Measurements from ENCODE around the gene NUDT4. TPM values are rescaled to one million over a fixed set of nuclear protein-coding genes. Genes with fewer than 3 reads are reported as not detected.

The NUDT4 gene
- total and polyA plus RNA-seq, 2 donors (not counting 3 experiments of a cell fraction or from before 2014, with no cell fraction given) = 76.0 to 161 TPM

DNA sequence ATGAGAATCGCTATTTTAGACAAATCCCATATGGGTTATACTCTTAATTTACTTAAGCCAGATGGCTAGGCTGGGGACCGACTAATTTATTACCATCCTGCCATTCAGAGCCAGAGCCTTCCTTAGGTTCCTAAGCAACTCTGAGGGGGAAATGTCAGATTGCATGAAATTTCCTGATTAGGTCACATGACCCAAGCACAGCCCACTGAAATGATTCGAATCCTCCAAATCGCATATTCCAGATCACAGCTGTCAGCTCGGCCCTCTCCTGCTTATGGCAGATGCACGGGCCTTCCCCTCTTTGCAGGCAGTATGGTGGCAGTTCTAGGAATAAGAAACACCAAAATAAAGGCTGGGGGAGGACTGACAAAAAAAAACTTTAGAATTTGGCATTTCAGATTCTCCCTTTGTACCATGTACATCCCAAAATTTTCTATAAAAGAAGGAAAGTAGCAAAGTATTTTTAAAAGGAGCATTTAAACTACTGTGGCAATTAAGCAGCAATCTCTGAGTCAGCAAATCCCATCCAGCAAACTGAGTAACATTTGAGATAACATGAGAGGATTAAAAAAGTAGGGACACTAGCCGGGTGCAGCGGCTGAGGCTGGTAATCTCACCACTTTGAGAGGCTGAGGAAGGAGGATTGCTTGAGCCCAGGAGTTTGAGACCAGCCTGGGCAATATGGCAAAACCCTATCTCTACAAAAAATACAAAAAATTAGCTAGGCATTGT lies 30.5 kb upstream of the NUDT4 start:
- Histone ChIP-seq H3K27ac (ENCODE audit: insufficient read depth, low read depth, low read length) (no peak overlapping the region), H3K79me2 (ENCODE audit: control insufficient read depth, insufficient read depth, low read length) (no peaks in the 10 kb centered on the region), H2AFZ (ENCODE audit: low read depth, low read length) (no peak overlapping the region), H3K36me3 (ENCODE audit: control insufficient read depth in 2 of 2, extremely low read depth in 1 of 2, insufficient read depth in 2 of 2, low read length in 2 of 2) (no peaks in the 10 kb centered on the region), H3K9me3 (replicated peaks; ENCODE audit: control insufficient read depth, insufficient read depth, low read length) (no peaks in the 10 kb centered on the region), H3K4me3 (replicated peaks in 1 of 3; ENCODE audit: insufficient read depth in 1 of 3, low read depth in 1 of 3, low read length in 3 of 3) (no peak overlapping the region), H3K27me3 (ENCODE audit: control insufficient read depth in 2 of 2, insufficient read depth in 2 of 2, low read length in 2 of 2) (no peaks in the 10 kb centered on the region), H3K4me1 (ENCODE audit: control insufficient read depth, extremely low read depth, insufficient read depth, low read length) (peaks cover 4% of the 10 kb centered on the region), H3K9ac (replicated peaks; ENCODE audit: extremely low read depth, insufficient read depth, low read length) (no peak overlapping the region), H3K4me2 (ENCODE audit: insufficient read depth, low read length) (no peak overlapping the region), H4K20me1 (replicated peaks; ENCODE audit: control insufficient read depth, extremely low read depth, insufficient read depth, low read length) (no peaks in the 10 kb centered on the region), H3K9me1 (replicated peaks; ENCODE audit: control insufficient read depth, extremely low read depth, insufficient read depth, low read length) (no peaks in the 10 kb centered on the region)
- dilution Hi-C loops (cut with MboI; ENCODE audit: extremely low pct_ligation_motif_present, low sequenced_read_pairs) = no loop called here
- intact Hi-C loops (cut with micrococcal nuclease) = no loop called here
- no peak for FAIRE-seq
- CTCF ChIA-PET = interaction anchor here (1.0 kb wide), 1 partner anchor 11 kb away, joined by 3 read pairs; no protein-coding TSS in a partner anchor
- POLR2A ChIA-PET = interaction anchor here (0.6 to 0.7 kb wide), 2 partner anchors 23 to 98 kb away, joined by 3 read pairs; no protein-coding TSS in a partner anchor
- no TSS peak for BruUV-seq (replicated peaks)
- DNase-seq (ENCODE audit: low read depth, low spot score) = peak; percentile 55
- TF ChIP-seq, protein P1, sequence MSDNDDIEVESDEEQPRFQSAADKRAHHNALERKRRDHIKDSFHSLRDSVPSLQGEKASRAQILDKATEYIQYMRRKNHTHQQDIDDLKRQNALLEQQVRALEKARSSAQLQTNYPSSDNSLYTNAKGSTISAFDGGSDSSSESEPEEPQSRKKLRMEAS (IDR thresholded peaks at IDR 0.05; ENCODE audit: insufficient read depth, insufficient read length) = no peak
- TF ChIP-seq GATA2 (IDR thresholded peaks at IDR 0.05; ENCODE audit: insufficient read depth, insufficient read length, low read depth, low read length) (no peak), FOS (IDR thresholded peaks at IDR 0.05; ENCODE audit: borderline replicate concordance, insufficient read depth, low read length) (no peak), JUN (IDR thresholded peaks at IDR 0.05; ENCODE audit: borderline replicate concordance, insufficient read depth, insufficient read length, low read depth) (no peak), MYC (IDR thresholded peaks at IDR 0.05; ENCODE audit: low read depth, low read length) (no peak), POLR2AphosphoS5 (IDR thresholded peaks at IDR 0.05; ENCODE audit: insufficient read depth, low read depth, low read length) (no peak), POLR2A (IDR thresholded peaks at IDR 0.05; ENCODE audit: low read depth, low read length) (no peak), EZH2 (IDR thresholded peaks at IDR 0.05; ENCODE audit: borderline replicate concordance, low read depth, low read length, severe bottlenecking) (no peak)
- TF ChIP-seq, protein P2, sequence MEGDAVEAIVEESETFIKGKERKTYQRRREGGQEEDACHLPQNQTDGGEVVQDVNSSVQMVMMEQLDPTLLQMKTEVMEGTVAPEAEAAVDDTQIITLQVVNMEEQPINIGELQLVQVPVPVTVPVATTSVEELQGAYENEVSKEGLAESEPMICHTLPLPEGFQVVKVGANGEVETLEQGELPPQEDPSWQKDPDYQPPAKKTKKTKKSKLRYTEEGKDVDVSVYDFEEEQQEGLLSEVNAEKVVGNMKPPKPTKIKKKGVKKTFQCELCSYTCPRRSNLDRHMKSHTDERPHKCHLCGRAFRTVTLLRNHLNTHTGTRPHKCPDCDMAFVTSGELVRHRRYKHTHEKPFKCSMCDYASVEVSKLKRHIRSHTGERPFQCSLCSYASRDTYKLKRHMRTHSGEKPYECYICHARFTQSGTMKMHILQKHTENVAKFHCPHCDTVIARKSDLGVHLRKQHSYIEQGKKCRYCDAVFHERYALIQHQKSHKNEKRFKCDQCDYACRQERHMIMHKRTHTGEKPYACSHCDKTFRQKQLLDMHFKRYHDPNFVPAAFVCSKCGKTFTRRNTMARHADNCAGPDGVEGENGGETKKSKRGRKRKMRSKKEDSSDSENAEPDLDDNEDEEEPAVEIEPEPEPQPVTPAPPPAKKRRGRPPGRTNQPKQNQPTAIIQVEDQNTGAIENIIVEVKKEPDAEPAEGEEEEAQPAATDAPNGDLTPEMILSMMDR (IDR thresholded peaks at IDR 0.05; ENCODE audit: extremely low read depth in 1 of 2, insufficient read depth in 1 of 2, low read depth in 1 of 2, low read length in 2 of 2) = no peak
